AG09319 (cell line): ENCODE results near the gene LGR6.
"Not testable (repeated sequence)": the region's sequence is repeated elsewhere in the genome, so short reads cannot be mapped to it uniquely, and the experiment has no call there.

Experiments
- DNase-seq: peaks from one replicate; pipeline ENCODE4 v3.0.0-alpha.2; 2010; ENCODE audit warnings: low read depth; ENCODE audit errors: extremely low read depth
- CTCF ChIP-seq: IDR thresholded peaks from 2 replicates; pipeline ENCODE4 v1.5.1; 2011; ENCODE audit warnings: low read depth, mild to moderate bottlenecking, inconsistent platforms, low read length, moderate library complexity

The LGR6 gene

GRCh38 chr1:202172015-202172355 lies 21.6 kb upstream of the LGR6 start:
- no peak for TF ChIP-seq CTCF
- DNase-seq: no peak

- no peak for DNase-seq
- no peak for TF ChIP-seq CTCF
Measured at GRCh38 chr1:202173993-202174392, 19.6 kb upstream of the LGR6 start.

- no peak for DNase-seq
- no peak for TF ChIP-seq CTCF
Measured at GRCh38 chr1:202176949-202177927, 16.4 kb upstream of the LGR6 start.

- TF ChIP-seq CTCF: no peak
- no peak for DNase-seq
Measured at GRCh38 chr1:202179828-202180750, 13.5 kb upstream of the LGR6 start.

GRCh38 chr1:202180751-202181139 lies 12.9 kb upstream of the LGR6 start:
- DNase-seq: not testable (repeated sequence)

GRCh38 chr1:202181586-202181985 lies 12.0 kb upstream of the LGR6 start:
- no peak for DNase-seq
- no peak for TF ChIP-seq CTCF

GRCh38 chr1:202182040-202182877 lies 11.3 kb upstream of the LGR6 start:
- TF ChIP-seq CTCF: no peak
- no peak for DNase-seq
